NCI-H2196 (cell line): ENCODE results near the gene VPS33A.
"Not testable (repeated sequence)": the region's sequence is repeated elsewhere in the genome, so short reads cannot be mapped to it uniquely, and the experiment has no call there.

Experiments
- DNase-seq: peaks from one replicate; lab custom pipeline; 2025; ENCODE audit not compliant: unreplicated experiment; lab: John Stamatoyannopoulos, UW

Gene VPS33A

DNA sequence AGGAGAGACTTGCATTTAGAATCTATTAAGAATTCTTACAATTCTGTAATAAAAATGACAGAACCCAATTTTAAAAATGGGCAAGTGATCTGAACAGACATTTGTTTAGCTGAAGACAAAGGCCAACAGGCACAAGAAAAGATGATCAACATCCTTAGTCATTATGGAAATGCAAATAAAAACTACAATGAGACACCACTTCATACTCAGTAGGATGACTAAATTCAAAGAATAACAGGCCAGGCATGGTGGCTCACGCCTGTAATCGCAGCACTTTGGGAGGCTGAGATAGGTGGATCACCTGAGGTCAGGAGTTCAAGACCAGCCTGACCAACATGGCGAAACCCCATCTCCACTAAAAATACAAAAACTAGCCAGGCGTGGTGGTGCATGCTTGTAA is 7.8 kb downstream of the VPS33A start:
- not testable (repeated sequence) for DNase-seq

DNA sequence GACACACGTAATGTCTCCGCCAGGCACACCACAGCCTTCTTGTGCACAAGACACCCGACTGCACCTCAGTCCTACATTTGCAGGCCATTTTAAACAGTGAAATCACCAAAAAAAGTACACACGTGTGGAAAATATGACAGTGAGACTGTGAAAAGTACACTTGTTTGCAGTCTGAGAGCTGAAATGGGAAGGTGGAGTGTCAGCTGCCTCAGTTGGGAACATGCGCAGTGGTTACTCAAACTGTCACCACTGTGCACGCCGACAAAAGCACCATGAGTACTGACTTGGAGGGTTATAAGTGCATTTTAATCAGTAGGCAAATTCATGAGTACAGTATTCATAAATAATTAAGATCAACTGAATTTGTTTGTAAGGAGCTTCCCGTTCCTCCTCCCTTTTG is 15.8 kb downstream of the VPS33A start:
- no peak for DNase-seq

DNA sequence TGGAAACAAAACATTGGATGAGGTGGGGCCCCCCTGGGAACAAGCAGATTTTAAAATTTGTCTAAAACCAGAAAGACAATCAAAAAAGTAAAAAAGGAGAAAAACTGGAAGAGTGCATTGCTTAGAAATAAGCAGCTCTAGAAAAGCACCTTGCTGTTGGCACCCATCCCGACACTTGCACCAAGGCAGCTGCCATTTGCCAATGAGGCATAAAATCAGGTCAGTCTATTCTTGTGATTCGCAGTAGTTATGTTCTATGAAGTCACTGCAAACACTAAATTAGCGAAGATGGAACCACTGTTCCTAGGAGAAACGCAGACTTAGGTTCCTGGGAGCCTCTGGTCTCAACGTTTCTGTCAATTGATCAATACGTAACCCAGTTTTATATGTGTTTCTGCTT is 16.2 kb downstream of the VPS33A start:
- peak; percentile 40 for DNase-seq

DNA sequence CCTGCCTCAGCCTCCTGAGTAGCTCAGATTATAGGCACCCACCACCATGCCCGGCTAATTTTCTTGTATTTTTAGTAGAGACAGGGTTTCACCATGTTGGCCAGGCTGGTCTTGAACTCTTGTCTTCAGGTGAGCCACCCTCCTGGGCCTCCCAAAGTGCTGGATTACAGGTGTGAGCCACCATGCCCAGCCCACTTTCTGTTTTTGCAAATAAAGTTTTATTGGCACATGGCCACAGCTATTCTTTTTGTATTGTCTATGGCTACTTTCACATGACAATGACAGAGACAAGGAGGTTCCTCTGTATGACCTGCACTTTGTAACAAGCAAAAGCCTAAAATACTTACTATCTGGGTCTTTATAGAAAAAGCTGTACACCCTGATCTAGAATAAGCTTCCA is 20.7 kb downstream of the VPS33A start:
- no peak for DNase-seq

DNA sequence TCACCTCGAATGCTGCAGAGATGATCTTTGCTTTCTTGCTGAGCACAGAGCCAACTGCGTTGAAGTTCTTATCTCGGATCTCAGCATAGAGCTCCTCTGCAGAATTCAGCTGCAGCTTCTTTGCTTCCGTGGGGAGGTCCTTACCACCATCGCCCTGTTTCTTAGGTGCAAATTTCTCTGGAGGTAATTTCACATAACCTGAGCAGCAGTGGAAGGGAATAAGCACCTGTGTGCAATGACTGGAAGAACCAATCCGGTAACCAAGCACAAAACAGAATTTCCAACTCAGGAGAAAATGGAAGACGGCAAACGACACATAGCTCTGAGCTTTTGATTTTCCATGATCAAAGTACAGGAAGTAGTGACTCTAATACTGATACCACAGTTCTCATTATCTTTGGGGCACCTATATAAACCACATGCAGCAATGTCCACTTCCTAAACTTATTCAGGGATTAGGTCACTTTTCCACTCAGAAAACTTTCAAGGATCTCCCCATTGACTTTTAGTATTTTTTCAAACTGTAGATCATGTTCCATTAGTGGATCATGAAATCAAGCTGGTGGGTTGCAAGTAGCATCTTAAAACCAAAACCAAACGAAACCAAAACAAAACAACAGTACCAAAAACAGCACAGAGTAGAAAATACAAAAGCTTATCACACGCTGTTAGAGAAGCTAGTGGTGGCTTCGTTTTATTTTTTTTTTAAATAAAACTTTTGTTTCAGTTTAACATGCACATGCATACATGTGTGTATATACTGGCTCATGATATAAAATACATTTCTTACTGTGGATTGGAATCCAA is 21.5 kb downstream of the VPS33A start:
- DNase-seq: no peak

DNA sequence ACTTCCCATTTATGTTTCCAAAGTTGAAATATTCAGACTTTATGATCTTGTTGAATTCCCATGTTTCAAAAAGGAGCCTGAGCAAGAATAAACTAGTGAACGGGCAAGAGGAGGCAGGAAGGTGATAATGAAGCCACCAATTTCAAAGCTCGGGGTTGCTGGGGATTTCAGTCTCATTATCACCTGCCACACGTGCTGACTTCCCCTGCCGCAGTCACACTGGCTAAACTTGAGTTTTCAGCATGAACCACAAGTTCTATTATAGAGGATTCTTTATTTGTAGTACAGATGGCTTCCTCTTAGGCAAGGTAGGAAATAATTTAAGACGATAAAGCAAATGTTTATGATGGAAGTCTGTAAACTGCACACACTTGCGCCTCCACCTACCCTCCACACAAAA is 22.3 kb downstream of the VPS33A start:
- DNase-seq: no peak

DNA sequence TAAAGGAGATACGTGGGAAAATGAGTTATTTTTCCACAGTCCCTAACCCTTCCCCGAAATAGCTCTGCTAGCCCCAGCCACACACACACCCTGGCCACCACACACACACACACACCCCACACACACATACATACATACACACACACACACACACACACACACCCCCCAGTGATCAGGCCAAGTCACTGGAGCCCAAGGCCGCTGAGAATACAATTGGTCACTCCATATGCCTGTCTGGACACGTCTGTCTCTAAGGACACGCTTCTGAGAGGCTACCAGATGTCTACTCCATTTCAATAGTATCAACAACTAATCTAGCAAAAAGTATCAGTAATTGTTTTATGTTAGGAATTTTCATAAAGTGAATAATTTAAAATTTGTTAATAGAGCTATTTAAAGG is 27.4 kb downstream of the VPS33A start:
- peak; percentile 18 for DNase-seq

DNA sequence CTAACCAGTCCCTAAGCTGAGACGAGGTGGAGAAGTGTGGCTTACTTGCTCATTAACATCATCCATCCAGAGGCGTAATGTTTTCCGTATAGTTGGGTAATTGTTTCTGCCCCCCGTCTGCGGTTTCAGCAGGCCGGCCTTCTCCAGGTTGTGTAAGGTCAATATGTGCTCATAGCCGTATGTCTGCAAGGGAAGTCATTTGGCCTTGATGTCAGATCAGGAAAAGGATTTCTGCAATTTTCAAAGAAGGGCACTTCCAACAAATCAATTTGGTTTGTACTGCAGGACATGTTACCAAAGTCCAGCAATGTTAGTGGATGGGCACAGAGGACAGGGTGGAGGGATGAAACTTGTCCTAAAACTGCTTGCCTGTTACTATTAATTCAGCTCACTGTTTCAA is 30.6 kb downstream of the VPS33A start:
- no peak for DNase-seq

DNA sequence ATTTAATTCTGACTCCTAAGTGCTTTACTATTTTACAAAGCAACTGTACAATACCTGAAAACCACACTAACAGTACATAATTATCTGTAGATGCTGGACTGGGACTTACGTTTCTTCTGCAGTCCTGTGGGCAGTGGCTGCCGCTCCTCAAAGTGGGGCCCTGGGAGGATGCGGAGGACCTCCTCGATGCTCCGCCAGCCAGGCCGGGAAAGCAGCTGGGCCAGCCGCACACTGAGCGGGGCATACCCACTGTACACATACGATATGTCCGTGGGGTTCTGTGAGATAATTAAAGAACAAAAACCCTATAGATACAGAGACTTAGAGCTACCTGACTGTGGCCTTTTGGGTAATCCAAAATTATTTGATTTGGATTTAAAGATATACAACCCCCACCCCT is 33.6 kb downstream of the VPS33A start:
- DNase-seq: no peak

DNA sequence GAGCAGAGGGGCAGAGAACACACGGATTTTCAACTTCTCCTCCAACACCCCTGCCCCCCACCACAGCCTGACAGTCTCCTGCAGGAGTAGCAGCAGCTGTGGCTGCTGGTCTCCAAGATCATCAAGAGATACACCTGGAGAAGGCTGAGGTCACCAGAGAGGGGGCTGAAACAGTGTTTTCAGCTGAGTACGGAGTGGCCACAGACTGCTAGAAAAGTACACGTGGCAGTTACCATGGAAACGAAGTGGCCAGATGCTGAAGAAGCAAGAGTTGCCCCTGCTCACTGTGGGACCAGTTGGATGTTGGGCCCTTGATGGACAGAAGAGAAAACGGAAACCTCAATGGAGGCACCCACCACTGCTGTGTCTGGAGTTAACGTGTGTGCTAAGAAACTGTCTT is 35.5 kb downstream of the VPS33A start:
- DNase-seq: no peak

DNA sequence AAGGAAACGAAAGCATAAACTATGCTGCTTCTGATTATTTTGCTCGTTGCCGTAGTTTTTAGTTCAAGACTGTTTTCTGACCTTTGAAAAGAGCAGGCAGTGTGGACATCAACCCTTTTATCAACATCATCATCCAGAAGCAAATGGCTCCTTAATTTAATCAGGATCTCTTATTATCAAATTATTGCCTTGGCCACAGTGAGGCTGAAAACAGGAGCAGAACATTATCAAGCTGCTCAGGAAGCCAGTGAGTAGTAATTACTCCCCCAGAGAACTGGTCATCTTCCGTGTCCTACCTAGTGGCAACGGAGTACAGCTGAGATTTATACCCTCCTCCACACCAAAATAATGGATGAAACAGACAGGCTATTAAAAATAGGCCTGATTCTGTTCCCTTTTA is 38.2 kb downstream of the VPS33A start:
- DNase-seq: no peak

DNA sequence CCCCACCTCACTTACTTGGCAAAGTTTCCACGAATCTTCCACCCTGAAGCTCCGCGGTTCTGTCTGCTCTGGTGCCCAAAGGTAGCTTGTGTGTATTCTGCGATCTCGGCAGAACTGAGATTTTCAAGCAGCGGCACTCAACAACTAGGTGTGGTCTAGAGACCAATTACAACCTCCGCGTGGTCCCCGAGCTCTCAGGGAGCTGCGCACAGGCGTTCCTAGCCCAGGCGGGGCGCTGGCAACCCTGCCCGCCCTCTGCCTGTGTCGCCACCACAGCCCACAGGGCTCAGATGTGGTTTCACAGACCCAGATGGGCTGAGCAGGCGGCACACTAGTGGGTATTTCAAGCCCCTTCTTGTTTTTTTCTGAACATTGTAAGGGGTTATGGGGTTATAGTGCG is 39.0 kb downstream of the VPS33A start:
- DNase-seq: no peak

DNA sequence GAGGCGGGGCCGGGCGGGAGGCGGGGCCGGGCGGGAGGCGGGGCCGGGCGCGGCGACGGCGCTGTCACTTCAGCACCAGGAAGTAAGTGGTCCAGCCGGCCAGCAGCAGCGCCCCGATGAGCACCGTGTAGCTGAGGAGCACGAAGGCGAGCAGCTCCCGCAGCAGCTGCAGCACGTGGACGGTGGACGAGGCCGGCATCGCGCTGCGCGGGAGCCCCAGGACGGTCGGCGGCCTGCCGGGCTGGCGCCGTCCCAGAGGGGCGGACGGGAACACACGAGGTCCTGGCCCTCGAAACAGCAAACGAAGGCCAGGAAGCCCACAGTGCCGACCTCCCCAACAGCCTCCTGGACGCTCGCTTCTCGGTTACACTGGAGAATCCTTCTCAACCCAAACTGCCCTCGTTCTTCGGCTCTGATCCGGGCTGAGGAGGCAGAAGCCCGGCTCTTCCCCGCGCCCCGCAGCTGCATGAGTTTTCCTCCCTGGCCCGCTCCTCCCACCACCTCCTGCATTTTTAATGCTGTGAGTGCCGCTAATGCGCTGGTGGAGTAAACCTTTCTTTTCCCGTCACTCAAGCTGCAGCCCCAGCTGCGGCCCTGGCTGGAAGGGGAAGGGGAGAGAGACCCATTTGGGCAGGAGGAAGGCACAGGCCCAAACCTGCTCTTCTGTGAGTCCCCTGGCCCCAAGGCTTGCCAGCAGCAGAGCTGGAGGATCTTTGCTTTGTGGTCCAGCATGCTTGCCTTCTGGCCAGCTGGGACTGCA is 39.7 kb downstream of the VPS33A start:
- DNase-seq: no peak

DNA sequence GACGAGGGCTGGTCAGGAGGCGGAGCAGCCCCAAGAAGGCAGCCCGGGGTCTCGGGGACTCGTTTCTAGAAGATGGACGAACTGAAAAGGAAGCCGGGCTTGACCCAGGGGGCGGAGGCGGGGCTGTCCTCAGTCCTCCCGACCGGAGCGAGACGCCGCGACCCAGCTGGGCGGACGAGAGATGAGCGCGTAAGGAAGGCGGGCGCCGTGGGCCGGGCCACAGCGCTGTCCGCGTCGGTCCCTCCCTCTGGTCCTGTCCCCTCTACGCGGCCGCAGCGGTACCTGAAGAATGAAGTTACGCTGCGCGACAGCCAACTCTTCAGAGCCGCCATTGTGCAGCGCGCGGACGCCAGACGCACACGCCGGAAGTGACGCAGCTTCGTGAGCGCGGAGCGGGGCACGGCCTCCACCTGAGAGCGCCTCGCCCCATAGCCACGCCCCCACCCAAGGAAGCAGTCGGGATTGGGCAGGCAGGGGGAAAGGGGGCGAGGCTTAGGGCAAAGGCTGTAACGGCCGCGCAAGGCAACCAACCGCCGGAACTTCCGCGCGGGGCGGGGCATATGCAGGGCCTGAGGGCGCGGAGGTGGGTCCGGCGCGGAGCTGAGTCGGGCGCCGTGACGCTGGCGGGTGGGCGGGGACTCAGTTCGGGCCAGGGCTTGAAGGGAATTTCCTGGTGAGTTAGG is 40.5 kb downstream of the VPS33A start, which contains the start of gene DIABLO:
DIABLO (minus strand) TSS at position 370 of the 683 bp plus-strand sequence; CDS start at position 332, 38 bp downstream.
- peak; percentile 99 for DNase-seq

DNA sequence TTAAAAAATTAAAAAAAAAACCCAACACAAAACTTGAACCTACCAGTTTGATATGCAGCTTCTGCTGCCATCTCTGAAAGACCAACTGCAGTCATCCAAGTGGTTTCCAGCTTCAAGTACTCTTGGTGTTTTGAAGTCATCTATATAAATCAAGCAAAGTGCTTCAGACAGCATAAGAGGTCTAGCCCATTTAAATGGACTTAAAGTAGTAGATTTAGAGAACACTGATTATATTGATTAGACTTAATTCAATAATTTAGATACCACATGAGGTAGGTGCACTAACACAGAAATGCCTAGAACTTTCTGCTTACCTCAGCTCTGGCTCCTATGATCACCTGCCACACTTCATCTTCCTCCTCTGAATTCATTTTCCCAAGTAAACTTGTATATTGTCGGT is 49.8 kb downstream of the VPS33A start:
- DNase-seq: no peak

DNA sequence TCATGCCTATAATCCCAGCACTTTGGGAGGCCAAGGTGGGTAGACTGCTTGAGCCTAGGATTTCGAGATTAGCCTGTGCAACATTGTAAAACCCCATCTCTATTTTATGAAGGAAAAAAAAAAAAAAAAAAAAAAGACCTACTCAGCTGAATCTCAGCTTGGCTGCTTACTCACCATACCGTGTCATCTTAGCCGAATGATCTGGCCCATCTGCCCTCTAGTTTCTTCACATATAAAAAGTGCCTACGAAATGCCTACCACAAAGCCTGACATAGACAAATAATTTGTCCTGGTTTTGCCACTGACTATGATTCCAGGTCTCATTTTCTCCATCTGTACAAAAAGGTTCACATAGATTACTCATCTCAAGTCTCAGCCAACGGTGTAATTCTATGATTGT is 50.5 kb downstream of the VPS33A start:
- no peak for DNase-seq

DNA sequence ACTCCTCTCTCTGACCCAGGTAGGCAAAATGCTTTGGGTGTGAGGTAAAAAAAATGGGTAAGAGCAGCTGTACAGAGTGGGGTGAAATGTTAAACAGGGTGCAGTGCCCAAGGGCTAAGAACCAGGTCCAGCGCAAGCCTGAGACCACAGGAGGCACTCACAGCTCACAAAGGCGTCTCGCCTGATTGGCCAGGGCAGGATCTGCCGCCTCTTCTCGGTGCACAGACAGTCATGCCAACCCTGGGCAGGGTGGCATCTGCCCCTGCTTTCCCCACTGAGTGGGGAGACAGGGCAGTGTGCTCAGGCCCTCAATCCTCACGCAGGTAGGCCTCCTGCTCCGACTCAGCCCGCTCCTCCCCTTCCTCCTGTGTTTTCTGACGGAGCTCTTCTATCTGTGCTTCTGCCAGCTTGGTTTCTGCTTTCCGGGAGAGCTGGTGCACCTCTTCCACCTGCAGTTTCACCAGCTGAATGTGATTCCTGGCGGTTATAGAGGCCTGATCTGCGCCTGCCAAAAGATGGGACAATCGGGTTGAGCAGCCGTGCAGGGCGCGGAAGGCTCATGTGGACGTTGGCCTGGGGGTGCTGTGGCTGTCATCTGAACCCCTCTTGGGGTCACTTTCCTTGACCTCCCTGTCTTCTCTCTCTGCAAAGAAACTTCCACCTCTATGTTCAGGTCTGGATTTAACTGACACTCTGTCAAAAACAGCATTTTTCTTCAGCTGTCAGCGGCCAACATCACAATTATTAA is 58.0 kb downstream of the VPS33A start:
- DNase-seq: no peak

DNA sequence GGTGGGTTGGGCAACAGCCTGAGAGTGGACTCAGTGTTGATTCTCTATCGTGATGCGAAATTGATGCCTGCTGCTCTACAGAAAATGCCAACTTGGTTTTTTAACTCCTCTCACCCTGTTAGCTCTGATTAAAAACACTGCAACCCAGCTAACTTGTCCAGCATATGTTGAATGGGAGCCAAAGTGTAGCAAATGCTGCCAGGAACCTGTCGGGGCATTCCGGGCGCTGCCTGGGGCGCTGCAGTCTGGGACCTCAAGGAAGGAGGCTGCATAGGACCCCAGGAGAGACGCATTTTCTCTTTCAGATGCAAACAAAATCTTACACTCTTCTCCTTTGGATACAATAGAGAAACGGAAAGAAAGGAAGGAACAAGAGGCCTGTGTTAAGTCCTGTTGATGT is 58.9 kb downstream of the VPS33A start:
- no peak for DNase-seq

DNA sequence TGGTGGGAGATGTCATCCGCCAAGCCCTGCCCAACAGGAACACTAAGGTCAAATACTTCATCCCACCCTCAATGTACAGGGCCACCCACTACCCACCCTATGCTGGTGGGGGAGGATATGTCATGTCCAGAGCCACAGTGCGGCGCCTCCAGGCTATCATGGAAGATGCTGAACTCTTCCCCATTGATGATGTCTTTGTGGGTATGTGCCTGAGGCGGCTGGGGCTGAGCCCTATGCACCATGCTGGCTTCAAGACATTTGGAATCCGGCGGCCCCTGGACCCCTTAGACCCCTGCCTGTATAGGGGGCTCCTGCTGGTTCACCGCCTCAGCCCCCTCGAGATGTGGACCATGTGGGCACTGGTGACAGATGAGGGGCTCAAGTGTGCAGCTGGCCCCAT is 59.3 kb downstream of the VPS33A start:
- DNase-seq: no peak

DNA sequence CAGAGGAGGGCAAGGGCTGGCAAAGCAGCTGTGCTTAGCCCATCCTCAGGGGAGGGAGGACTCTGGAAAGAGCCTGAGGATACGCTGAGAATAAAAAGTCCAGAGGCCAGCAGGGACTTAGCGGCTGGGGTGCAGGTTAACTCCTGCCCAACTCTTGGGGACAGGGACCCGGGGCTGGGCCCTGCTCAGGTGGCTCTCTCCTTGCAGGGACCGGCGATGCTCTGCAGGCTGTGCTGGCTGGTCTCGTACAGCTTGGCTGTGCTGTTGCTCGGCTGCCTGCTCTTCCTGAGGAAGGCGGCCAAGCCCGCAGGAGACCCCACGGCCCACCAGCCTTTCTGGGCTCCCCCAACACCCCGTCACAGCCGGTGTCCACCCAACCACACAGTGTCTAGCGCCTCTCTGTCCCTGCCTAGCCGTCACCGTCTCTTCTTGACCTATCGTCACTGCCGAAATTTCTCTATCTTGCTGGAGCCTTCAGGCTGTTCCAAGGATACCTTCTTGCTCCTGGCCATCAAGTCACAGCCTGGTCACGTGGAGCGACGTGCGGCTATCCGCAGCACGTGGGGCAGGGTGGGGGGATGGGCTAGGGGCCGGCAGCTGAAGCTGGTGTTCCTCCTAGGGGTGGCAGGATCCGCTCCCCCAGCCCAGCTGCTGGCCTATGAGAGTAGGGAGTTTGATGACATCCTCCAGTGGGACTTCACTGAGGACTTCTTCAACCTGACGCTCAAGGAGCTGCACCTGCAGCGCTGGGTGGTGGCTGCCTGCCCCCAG is 60.0 kb downstream of the VPS33A start:
- DNase-seq: no peak
